ENCODE measurements around the gene ZNF385B.

ZNF385B gene

GRCh38 chr2:179588486-179589145, 272.8 kb downstream of the ZNF385B start:
- Histone ChIP-seq H3K27me3 (ENCODE audit: insufficient read depth, low read length) (no peaks in the 10 kb centered on the region), H3K4me3 (ENCODE audit: low read length) (no peak overlapping the region), H3K9me3 (ENCODE audit: low read length) (no peaks in the 10 kb centered on the region), H3K4me1 (ENCODE audit: insufficient read depth, low read length) (peaks cover 18% of the 10 kb centered on the region), H3K36me3 (ENCODE audit: insufficient read depth, low read length) (no peaks in the 10 kb centered on the region), H2AFZ (ENCODE audit: low read depth, low read length) (peak overlapping the region; percentile 7)

- Histone ChIP-seq H3K27me3 (ENCODE audit: insufficient read depth, low read length) (no peaks in the 10 kb centered on the region), H3K9me3 (ENCODE audit: low read length) (no peaks in the 10 kb centered on the region)
Measured at GRCh38 chr2:179584760-179585159, 276.7 kb downstream of the ZNF385B start.

DNA sequence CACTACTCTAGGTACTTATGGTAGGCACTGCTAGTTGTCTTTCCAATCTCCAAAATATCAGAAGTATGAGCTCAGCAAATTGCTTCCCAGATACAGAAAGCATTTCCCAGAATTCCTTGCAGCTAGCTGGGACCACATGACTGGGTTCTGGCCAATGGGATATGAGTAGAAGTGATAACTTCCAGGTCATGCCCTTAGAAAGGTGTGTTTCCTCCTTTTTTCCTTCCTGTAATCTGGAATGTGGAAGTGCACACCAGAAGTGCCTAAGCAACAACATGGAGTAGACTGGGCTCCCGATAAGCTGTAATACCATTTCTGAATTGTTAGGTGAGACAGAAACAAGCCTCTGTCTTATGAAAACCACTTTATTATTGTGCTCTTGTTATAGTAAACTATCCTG, 279.8 kb downstream of the ZNF385B start:
- no peaks in the 10 kb centered on the region for H3K36me3 ChIP-seq (ENCODE audit: insufficient read depth, low read length)

More at GRCh38 chr2:179584760-179585159, 276.7 kb downstream of the ZNF385B start:
- H3K4me1 ChIP-seq (ENCODE audit: insufficient read depth, low read length): peaks cover 17% of the 10 kb centered on the region
- H3K36me3 ChIP-seq (ENCODE audit: insufficient read depth, low read length): no peaks in the 10 kb centered on the region
- H2AFZ ChIP-seq (ENCODE audit: low read depth, low read length): no peak overlapping the region
- H3K4me3 ChIP-seq (ENCODE audit: low read length): no peak overlapping the region

GRCh38 chr2:179580378-179581146, 280.9 kb downstream of the ZNF385B start:
- Histone ChIP-seq H3K27me3 (ENCODE audit: insufficient read depth, low read length) (no peaks in the 10 kb centered on the region), H3K4me1 (ENCODE audit: insufficient read depth, low read length) (no peaks in the 10 kb centered on the region), H3K36me3 (ENCODE audit: insufficient read depth, low read length) (no peaks in the 10 kb centered on the region), H3K4me3 (ENCODE audit: low read length) (no peak overlapping the region), H3K9me3 (ENCODE audit: low read length) (no peaks in the 10 kb centered on the region), H2AFZ (ENCODE audit: low read depth, low read length) (no peak overlapping the region)

More for the DNA sequence above, 279.8 kb downstream of the ZNF385B start:
- Histone ChIP-seq H3K27me3 (ENCODE audit: insufficient read depth, low read length) (no peaks in the 10 kb centered on the region), H3K4me1 (ENCODE audit: insufficient read depth, low read length) (no peaks in the 10 kb centered on the region), H3K4me3 (ENCODE audit: low read length) (no peak overlapping the region), H2AFZ (ENCODE audit: low read depth, low read length) (no peak overlapping the region), H3K9me3 (ENCODE audit: low read length) (no peaks in the 10 kb centered on the region)

- Histone ChIP-seq H3K9me3 (ENCODE audit: low read length) (no peaks in the 10 kb centered on the region), H3K4me3 (ENCODE audit: low read length) (no peak overlapping the region), H3K27me3 (ENCODE audit: insufficient read depth, low read length) (no peaks in the 10 kb centered on the region), H2AFZ (ENCODE audit: low read depth, low read length) (no peak overlapping the region), H3K36me3 (ENCODE audit: insufficient read depth, low read length) (no peaks in the 10 kb centered on the region), H3K4me1 (ENCODE audit: insufficient read depth, low read length) (no peaks in the 10 kb centered on the region)
Measured at GRCh38 chr2:179579800-179580199, 281.6 kb downstream of the ZNF385B start.

DNA sequence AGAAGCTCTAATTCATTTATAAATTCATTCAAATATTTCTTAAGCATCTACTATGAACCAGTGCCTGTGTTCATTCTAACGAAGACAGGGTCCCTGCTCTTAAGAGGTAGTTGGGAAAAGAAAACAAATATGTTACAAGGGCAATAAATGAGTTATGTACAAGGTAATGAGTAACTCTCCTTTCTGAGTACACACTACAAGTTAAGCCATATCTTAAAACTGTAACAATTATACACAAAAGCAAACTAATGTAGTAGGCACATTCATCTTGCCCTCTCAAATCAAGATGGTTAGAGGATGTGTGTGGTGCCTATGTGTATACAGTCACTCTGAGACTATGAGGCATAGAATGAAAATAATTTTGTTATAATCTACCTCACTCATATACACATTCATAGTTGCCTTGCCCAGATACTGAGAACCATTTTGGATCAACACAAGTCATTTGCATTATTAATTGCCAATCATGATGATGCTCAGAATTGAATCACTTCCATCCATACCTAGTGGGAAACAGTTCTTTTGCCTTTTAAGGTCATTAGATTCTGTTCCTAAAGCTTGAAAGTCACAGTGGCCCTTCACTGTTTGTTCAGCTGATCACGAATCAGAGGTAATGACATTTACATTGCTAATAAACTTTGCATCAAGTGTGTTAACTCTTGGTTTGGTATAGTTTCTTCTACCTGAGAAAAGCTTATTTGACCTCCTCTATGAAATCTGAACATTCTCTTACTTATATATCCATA, 283.1 kb downstream of the ZNF385B start:
- no peaks in the 10 kb centered on the region for H3K4me1 ChIP-seq (ENCODE audit: insufficient read depth, low read length)
- H3K4me3 ChIP-seq (ENCODE audit: low read length): no peak overlapping the region
- no peaks in the 10 kb centered on the region for H3K27me3 ChIP-seq (ENCODE audit: insufficient read depth, low read length)
- no peak overlapping the region for H2AFZ ChIP-seq (ENCODE audit: low read depth, low read length)
- H3K9me3 ChIP-seq (ENCODE audit: low read length): no peaks in the 10 kb centered on the region
- H3K36me3 ChIP-seq (ENCODE audit: insufficient read depth, low read length): no peaks in the 10 kb centered on the region

DNA sequence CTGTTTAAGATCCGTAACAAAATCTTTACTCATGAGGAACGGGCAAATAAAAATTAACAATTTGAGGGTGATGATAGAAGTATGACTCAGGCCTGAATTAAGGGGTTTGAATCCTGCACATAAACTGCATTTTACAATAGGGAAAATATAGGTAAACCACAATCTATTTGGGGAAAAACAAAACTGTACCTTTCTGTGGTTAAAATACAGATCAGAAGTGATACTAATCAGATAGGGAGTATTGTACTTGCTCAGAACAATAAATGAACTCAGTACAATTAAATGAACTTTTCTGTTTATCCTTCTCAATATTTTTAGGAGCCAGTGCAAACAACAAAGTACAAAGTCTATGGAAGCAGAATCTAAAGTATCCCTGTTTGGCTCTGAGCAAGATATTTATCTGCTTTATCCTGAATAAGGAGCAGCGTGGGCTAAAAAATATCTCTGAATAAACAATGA, 287.3 kb downstream of the ZNF385B start:
- no peak overlapping the region for H2AFZ ChIP-seq (ENCODE audit: low read depth, low read length)
- no peaks in the 10 kb centered on the region for H3K4me1 ChIP-seq (ENCODE audit: insufficient read depth, low read length)
- no peak overlapping the region for H3K4me3 ChIP-seq (ENCODE audit: low read length)

GRCh38 chr2:179572544-179572943, 288.9 kb downstream of the ZNF385B start:
- no peaks in the 10 kb centered on the region for H3K9me3 ChIP-seq (ENCODE audit: low read length)
- H2AFZ ChIP-seq (ENCODE audit: low read depth, low read length): no peak overlapping the region
- no peaks in the 10 kb centered on the region for H3K36me3 ChIP-seq (ENCODE audit: insufficient read depth, low read length)
- H3K27me3 ChIP-seq (ENCODE audit: insufficient read depth, low read length): no peaks in the 10 kb centered on the region
- no peak overlapping the region for H3K4me3 ChIP-seq (ENCODE audit: low read length)
- H3K4me1 ChIP-seq (ENCODE audit: insufficient read depth, low read length): no peaks in the 10 kb centered on the region

More for the DNA sequence above, 287.3 kb downstream of the ZNF385B start:
- no peaks in the 10 kb centered on the region for H3K36me3 ChIP-seq (ENCODE audit: insufficient read depth, low read length)
- no peaks in the 10 kb centered on the region for H3K9me3 ChIP-seq (ENCODE audit: low read length)
- no peaks in the 10 kb centered on the region for H3K27me3 ChIP-seq (ENCODE audit: insufficient read depth, low read length)

DNA sequence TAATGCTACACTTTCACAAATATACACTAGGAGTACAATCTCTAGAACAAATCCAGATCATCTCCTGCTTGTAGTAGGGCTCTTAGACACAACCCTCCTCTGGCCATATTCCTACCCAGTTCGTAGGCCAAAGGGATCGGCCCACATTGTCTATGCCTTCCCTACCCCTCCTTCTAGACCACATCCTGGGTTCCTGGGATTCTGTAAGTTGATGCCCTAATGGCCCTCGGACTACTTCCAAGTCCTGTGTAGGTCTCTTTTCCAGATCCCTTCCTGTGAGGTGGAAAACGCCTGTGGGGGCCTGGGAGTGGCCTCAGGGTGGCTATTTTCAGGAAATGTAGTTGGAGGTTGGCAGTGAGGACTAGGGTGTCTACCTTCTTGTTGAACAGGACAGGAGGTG, 289.7 kb downstream of the ZNF385B start:
- H3K9me3 ChIP-seq (ENCODE audit: low read length): no peaks in the 10 kb centered on the region
- no peak overlapping the region for H3K4me3 ChIP-seq (ENCODE audit: low read length)
- H2AFZ ChIP-seq (ENCODE audit: low read depth, low read length): no peak overlapping the region
- no peaks in the 10 kb centered on the region for H3K36me3 ChIP-seq (ENCODE audit: insufficient read depth, low read length)
- H3K4me1 ChIP-seq (ENCODE audit: insufficient read depth, low read length): no peaks in the 10 kb centered on the region
- H3K27me3 ChIP-seq (ENCODE audit: insufficient read depth, low read length): no peaks in the 10 kb centered on the region

- Histone ChIP-seq H3K4me3 (ENCODE audit: low read length) (no peak overlapping the region), H3K36me3 (ENCODE audit: insufficient read depth, low read length) (no peaks in the 10 kb centered on the region), H3K4me1 (ENCODE audit: insufficient read depth, low read length) (no peaks in the 10 kb centered on the region), H3K27me3 (ENCODE audit: insufficient read depth, low read length) (no peaks in the 10 kb centered on the region), H3K9me3 (ENCODE audit: low read length) (no peaks in the 10 kb centered on the region), H2AFZ (ENCODE audit: low read depth, low read length) (no peak overlapping the region)
Measured at GRCh38 chr2:179571252-179571651, 290.2 kb downstream of the ZNF385B start.

DNA sequence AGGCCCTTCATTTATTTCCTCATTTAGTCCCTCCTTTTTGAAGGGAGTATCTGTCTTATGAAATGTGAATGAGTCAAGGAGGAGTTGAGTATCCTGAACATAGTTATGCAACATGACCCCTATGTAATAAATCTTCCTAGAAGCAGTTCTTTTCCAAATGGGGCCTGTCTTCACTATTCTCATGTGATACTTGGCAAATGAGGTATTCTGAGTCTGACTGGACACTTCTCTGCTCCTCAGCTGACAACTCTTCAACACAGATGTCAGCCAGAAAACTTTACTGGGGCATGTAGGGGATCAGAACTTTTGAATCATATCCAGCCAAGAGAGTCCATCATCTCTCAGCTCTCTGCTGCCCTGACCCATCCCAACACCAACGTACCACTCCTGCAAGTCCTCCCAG, 291.6 kb downstream of the ZNF385B start:
- Histone ChIP-seq H3K27me3 (ENCODE audit: insufficient read depth, low read length) (no peaks in the 10 kb centered on the region), H3K4me3 (ENCODE audit: low read length) (no peak overlapping the region), H2AFZ (ENCODE audit: low read depth, low read length) (no peak overlapping the region), H3K4me1 (ENCODE audit: insufficient read depth, low read length) (no peaks in the 10 kb centered on the region), H3K9me3 (ENCODE audit: low read length) (no peaks in the 10 kb centered on the region), H3K36me3 (ENCODE audit: insufficient read depth, low read length) (no peaks in the 10 kb centered on the region)

DNA sequence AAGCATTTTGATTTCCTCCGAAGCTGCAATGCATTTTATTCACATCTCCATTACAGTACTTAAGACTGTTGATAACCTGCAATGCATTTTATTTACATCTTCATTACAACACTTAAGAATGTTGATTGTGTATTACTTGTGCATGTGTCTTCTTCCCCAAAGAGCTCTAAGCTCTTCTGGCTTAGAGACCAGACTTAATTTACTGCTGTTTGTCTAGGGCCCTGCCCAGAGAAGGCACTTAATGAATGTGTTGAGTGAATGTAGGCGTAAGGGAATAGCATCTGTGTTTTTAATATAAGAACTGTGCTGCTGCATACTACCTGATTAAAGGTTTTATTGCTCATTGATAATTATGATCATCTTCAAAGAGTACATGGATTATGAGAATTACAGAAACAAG, 295.6 kb downstream of the ZNF385B start:
- Histone ChIP-seq H2AFZ (ENCODE audit: low read depth, low read length) (no peak overlapping the region), H3K4me3 (ENCODE audit: low read length) (no peak overlapping the region), H3K36me3 (ENCODE audit: insufficient read depth, low read length) (no peaks in the 10 kb centered on the region), H3K9me3 (ENCODE audit: low read length) (no peaks in the 10 kb centered on the region), H3K4me1 (ENCODE audit: insufficient read depth, low read length) (peaks cover 8% of the 10 kb centered on the region), H3K27me3 (ENCODE audit: insufficient read depth, low read length) (no peaks in the 10 kb centered on the region)

DNA sequence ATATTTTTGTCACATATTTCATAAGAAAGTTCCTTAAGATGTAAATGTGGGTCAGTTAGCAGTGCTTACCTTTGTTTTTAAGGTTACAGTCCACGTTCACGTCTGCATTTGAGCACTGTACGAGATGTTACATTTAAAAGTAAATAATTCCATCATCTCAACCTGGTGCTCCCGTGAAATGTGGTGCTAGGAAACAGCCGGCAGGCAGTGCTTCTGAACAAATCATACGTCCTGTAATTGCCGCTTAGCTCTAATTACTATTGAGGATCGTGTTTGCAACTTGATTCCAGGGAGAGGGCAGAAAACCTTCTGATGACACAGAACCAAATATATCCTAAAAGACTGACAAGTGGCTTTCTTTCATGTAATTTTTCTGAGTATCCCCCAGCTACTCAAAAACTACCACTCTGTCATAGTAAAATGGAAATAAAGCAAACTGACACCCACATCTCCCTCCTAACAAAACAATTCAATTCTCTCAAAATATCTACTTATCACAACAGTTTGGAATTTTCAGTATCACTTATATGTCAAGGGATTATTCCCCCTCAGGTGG, 299.0 kb downstream of the ZNF385B start:
- Histone ChIP-seq H3K4me3 (ENCODE audit: low read length) (no peak overlapping the region), H3K36me3 (ENCODE audit: insufficient read depth, low read length) (no peaks in the 10 kb centered on the region), H3K27me3 (ENCODE audit: insufficient read depth, low read length) (no peaks in the 10 kb centered on the region), H3K4me1 (ENCODE audit: insufficient read depth, low read length) (peaks cover 15% of the 10 kb centered on the region), H2AFZ (ENCODE audit: low read depth, low read length) (no peak overlapping the region), H3K9me3 (ENCODE audit: low read length) (no peaks in the 10 kb centered on the region)

All from neuron (in vitro differentiated cells).